H1 (cell line): ENCODE results near the gene RNF41. TPM values are rescaled to one million over a fixed set of nuclear protein-coding genes. Genes with fewer than 3 reads are reported as not detected.
A peak's percentile ranks its signal among the peaks of the same experiment; 100 is the strongest.

Source experiments
- CTCF ChIA-PET: fragments of 300-600 bp; sonication (Branson Sonifier 250); formaldehyde crosslinking; loops from one replicate; lab custom pipeline; 2021; ENCODE audit not compliant: partially characterized antibody; lab: Charles Lee
- POLR2A ChIA-PET: fragments of 300-600 bp; sonication (Branson Sonifier 250); formaldehyde crosslinking; loops from one replicate; lab custom pipeline; 2021; ENCODE audit warnings: inconsistent platforms; ENCODE audit not compliant: partially characterized antibody; lab: Charles Lee
- DNase-seq, 2 experiments: peaks; one replicate each; pipeline versions ENCODE4 v3.0.0 to v3.0.0-alpha.2; 2010 to 2022; ENCODE audit warnings: low spot score in 2 of 2, low read depth in 1 of 2, mixed read lengths in 1 of 2
- FAIRE-seq: peaks from 2 replicates; lab custom pipeline; 2011; peaks lifted over from hg19 to GRCh38; lab: Jason Lieb, UNC
- H2AFZ ChIP-seq: 2 replicates; pipeline ENCODE4 v1.8.1; 2012; ENCODE audit warnings: low read length, inconsistent platforms
- H2AK5ac ChIP-seq: 2 replicates; pipeline ENCODE4 v1.6.1; 2013; ENCODE audit warnings: low read depth, low read length
- H2BK120ac ChIP-seq: replicated peaks from 2 replicates; pipeline ENCODE3; 2013; ENCODE audit warnings: low read depth, low read length, inconsistent platforms
- H2BK12ac ChIP-seq: 2 replicates; pipeline ENCODE4 v1.6.1; 2013; ENCODE audit warnings: low read depth, low read length
- H2BK15ac ChIP-seq: 2 replicates; pipeline ENCODE4 v1.6.1; 2013; ENCODE audit warnings: low read length
- H2BK20ac ChIP-seq: 2 replicates; pipeline ENCODE4 v1.6.1; 2013; ENCODE audit warnings: low read length
- H2BK5ac ChIP-seq: 2 replicates; pipeline ENCODE4 v1.6.1; 2013; ENCODE audit warnings: low read depth, low read length
- H3K14ac ChIP-seq: 2 replicates; pipeline ENCODE4 v1.6.1; 2013; ENCODE audit warnings: inconsistent platforms; ENCODE audit not compliant: insufficient read length
- H3K18ac ChIP-seq: 2 replicates; pipeline ENCODE4 v1.6.1; 2013; ENCODE audit warnings: low read length; ENCODE audit errors: extremely low read depth
- H3K23ac ChIP-seq: 2 replicates; pipeline ENCODE4 v1.6.1; 2013; ENCODE audit warnings: inconsistent platforms; ENCODE audit not compliant: insufficient read length
- H3K23me2 ChIP-seq: 2 replicates; pipeline ENCODE4 v1.6.1; 2013; ENCODE audit warnings: low read depth, low read length
- H3K27ac ChIP-seq: 2 replicates; pipeline ENCODE4 v1.6.1; 2011; ENCODE audit warnings: low read depth, low read length, inconsistent platforms
- H3K27me3 ChIP-seq, 4 experiments: replicated peaks in 1 of 4; 1 replicate in 1 of 4; 2 replicates in 3 of 4; pipeline versions ENCODE4 v1.6.1 to v1.8.1; 2011 to 2013; ENCODE audit warnings: low read length in 3 of 4, mild to moderate bottlenecking in 3 of 4, inconsistent platforms in 2 of 4, mixed read lengths in 2 of 4, moderate library complexity in 1 of 4; ENCODE audit not compliant: control insufficient read depth in 3 of 4, insufficient read depth in 3 of 4; ENCODE audit errors: extremely low read depth in 1 of 4
- H3K36me3 ChIP-seq, 4 experiments: 2 replicates each; pipeline versions ENCODE4 v1.6.1 to v1.8.1; 2011 to 2013; ENCODE audit warnings: mild to moderate bottlenecking in 4 of 4, low read length in 3 of 4, moderate library complexity in 2 of 4, control low read depth in 1 of 4, inconsistent platforms in 1 of 4; ENCODE audit not compliant: insufficient read depth in 4 of 4, control insufficient read depth in 2 of 4
- H3K4ac ChIP-seq: replicated peaks from 2 replicates; pipeline ENCODE3; 2013; ENCODE audit warnings: low read length, low read depth, mixed read lengths, inconsistent platforms; ENCODE audit not compliant: insufficient read length
- H3K4me1 ChIP-seq, 4 experiments: replicated peaks in 1 of 4; 1 replicate in 1 of 4; 2 replicates in 3 of 4; pipeline versions ENCODE4 v1.6.1 to v1.8.1; 2011 to 2013; ENCODE audit warnings: low read length in 3 of 4, inconsistent platforms in 2 of 4, mixed read lengths in 1 of 4; ENCODE audit not compliant: insufficient read depth in 4 of 4, control insufficient read depth in 3 of 4
- H3K4me2 ChIP-seq, 2 experiments: 2 replicates each; pipeline versions ENCODE4 v1.6.1 to v1.8.1; 2011 to 2013; ENCODE audit warnings: low read depth in 2 of 2, low read length in 2 of 2, control low read depth in 1 of 2, inconsistent platforms in 1 of 2, mild to moderate bottlenecking in 1 of 2; ENCODE audit not compliant: insufficient read depth in 1 of 2
- H3K4me3 ChIP-seq, 4 experiments: fragments of 200-600, 300-600 bp in 1 of 4; sonication (generic), shearing (Covaris generic), sonication (Bioruptor Twin) in 1 of 4; 2 replicates each; pipeline versions ENCODE4 v1.5.1 to v1.8.1; 2011 to 2016; ENCODE audit warnings: low read length in 4 of 4, low read depth in 3 of 4, control low read depth in 2 of 4, inconsistent platforms in 2 of 4, mild to moderate bottlenecking in 2 of 4, mixed read lengths in 1 of 4, moderate library complexity in 1 of 4; ENCODE audit not compliant: insufficient read depth in 2 of 4; ENCODE audit errors: extremely low read depth in 1 of 4
- H3K56ac ChIP-seq: replicated peaks from 2 replicates; pipeline ENCODE3; 2013; ENCODE audit warnings: low read depth, mild to moderate bottlenecking, mixed read lengths, low read length, inconsistent platforms; ENCODE audit not compliant: insufficient read length
- H3K79me1 ChIP-seq: 2 replicates; pipeline ENCODE4 v1.6.1; 2013; ENCODE audit warnings: low read depth, low read length, control low read depth
- H3K79me2 ChIP-seq, 2 experiments: 2 replicates each; pipeline versions ENCODE4 v1.6.1 to v1.8.1; 2012 to 2013; ENCODE audit warnings: low read length in 2 of 2, mild to moderate bottlenecking in 2 of 2, inconsistent platforms in 1 of 2; ENCODE audit not compliant: insufficient read depth in 2 of 2, control insufficient read depth in 1 of 2
- H3K9ac ChIP-seq, 4 experiments: replicated peaks in 1 of 4; 1 replicate in 1 of 4; 2 replicates in 3 of 4; pipeline versions ENCODE4 v1.6.1 to v1.8.1; 2011 to 2013; ENCODE audit warnings: low read depth in 3 of 4, low read length in 3 of 4, control low read depth in 2 of 4, mild to moderate bottlenecking in 2 of 4, moderate library complexity in 2 of 4, inconsistent platforms in 1 of 4; ENCODE audit errors: extremely low read depth in 1 of 4
- H3K9me3 ChIP-seq, 2 experiments: 2 replicates each; pipeline versions ENCODE4 v1.6.1 to v1.8.1; 2012 to 2013; ENCODE audit warnings: mild to moderate bottlenecking in 2 of 2, moderate library complexity in 2 of 2, control low read depth in 1 of 2, inconsistent platforms in 1 of 2, low read depth in 1 of 2, low read length in 1 of 2, mixed read lengths in 1 of 2; ENCODE audit not compliant: insufficient read depth in 2 of 2
- H4K20me1 ChIP-seq, 2 experiments: replicated peaks in 1 of 2; 2 replicates each; pipeline versions ENCODE3 to v1.8.1; 2011 to 2013; ENCODE audit warnings: inconsistent platforms in 2 of 2, low read length in 2 of 2, mild to moderate bottlenecking in 1 of 2; ENCODE audit not compliant: insufficient read depth in 2 of 2, control insufficient read depth in 1 of 2
- H4K5ac ChIP-seq: 2 replicates; pipeline ENCODE4 v1.6.1; 2013; ENCODE audit warnings: low read length, low read depth, mixed read lengths, inconsistent platforms; ENCODE audit not compliant: insufficient read length
- H4K8ac ChIP-seq: 2 replicates; pipeline ENCODE4 v1.8.0; 2013; ENCODE audit warnings: mild to moderate bottlenecking, moderate library complexity, low read length, inconsistent platforms; ENCODE audit not compliant: insufficient read depth; ENCODE audit errors: extremely low read depth
- H4K91ac ChIP-seq: replicated peaks from 2 replicates; pipeline ENCODE3; 2013; ENCODE audit warnings: low read length, mixed read lengths, inconsistent platforms; ENCODE audit not compliant: insufficient read length
- CEBPB ChIP-seq: IDR thresholded peaks from 2 replicates; pipeline ENCODE4 v1.6.1; 2012; ENCODE audit warnings: low read depth, low read length
- CREB1 ChIP-seq: IDR thresholded peaks from 2 replicates; pipeline ENCODE4 v1.6.1; 2012; ENCODE audit warnings: inconsistent platforms
- EP300 ChIP-seq, 2 experiments: IDR thresholded peaks; 1 replicate in 1 of 2; 2 replicates in 1 of 2; pipeline ENCODE4 v1.6.1; 2011 to 2012; ENCODE audit warnings: low read depth in 2 of 2, low read length in 2 of 2, mild to moderate bottlenecking in 2 of 2, borderline replicate concordance in 1 of 2, inconsistent platforms in 1 of 2, moderate library complexity in 1 of 2
- NANOG ChIP-seq: IDR thresholded peaks from 2 replicates; pipeline ENCODE4 v1.6.1; 2011; ENCODE audit warnings: low read length, low read depth, mild to moderate bottlenecking, inconsistent platforms; ENCODE audit not compliant: insufficient read depth, poor library complexity, severe bottlenecking
- NRF1 ChIP-seq: IDR thresholded peaks from 2 replicates; pipeline ENCODE4 v1.6.1; 2011; ENCODE audit warnings: mild to moderate bottlenecking, low read depth, low read length, improper control_type of control experiment
- POLR2A ChIP-seq, 2 experiments: IDR thresholded peaks; 1 replicate in 1 of 2; 2 replicates in 1 of 2; pipeline ENCODE4 v1.6.1; 2011; ENCODE audit warnings: low read depth in 2 of 2, low read length in 2 of 2, mild to moderate bottlenecking in 2 of 2; ENCODE audit errors: control extremely low read depth in 1 of 2
- POLR2AphosphoS5 ChIP-seq: IDR thresholded peaks from 2 replicates; pipeline ENCODE4 v1.6.1; 2011; ENCODE audit warnings: low read depth, low read length
- RAD21 ChIP-seq, 2 experiments: IDR thresholded peaks in 1 of 2; conservative IDR thresholded peaks in 1 of 2; 2 replicates each; pipeline ENCODE4 v1.6.1; 2011; ENCODE audit warnings: low read depth in 2 of 2, low read length in 2 of 2, improper control_type of control experiment in 1 of 2, inconsistent platforms in 1 of 2, mild to moderate bottlenecking in 1 of 2, moderate library complexity in 1 of 2
- WGBS, 2 experiments: shearing (Covaris generic) in 1 of 2; methylation state at CpG; one replicate each; pipeline versions ENCODE4 v1.1.6 to v1.1.7; 2013 to 2015; ENCODE audit warnings: low lambda C conversion rate in 2 of 2, mixed read lengths in 2 of 2, inconsistent platforms in 1 of 2, low coverage in 1 of 2, missing lambda C conversion rate in 1 of 2; ENCODE audit not compliant: insufficient replicate concordance in 2 of 2, insufficient coverage in 1 of 2, insufficient read length in 1 of 2; ENCODE audit errors: extremely low coverage in 1 of 2, missing lambda C conversion rate in 1 of 2; 5-methylcytosine and 5-hydroxymethylcytosine counted together
- polyA plus RNA-seq, 7 experiments: library from polyadenylated mRNA; depleted of rRNA in 3 of 7; stranded (reverse) in 5 of 7; unstranded in 2 of 7; fragments of >200 nt in 5 of 7; fragments of 200-250 nt in 2 of 7; gene quantifications; 1 replicate in 5 of 7; 2 replicates in 1 of 7; 4 replicates in 1 of 7; pipeline versions ENCODE4 v1.2.1 to v1.2.3, GENCODE V29; 2011 to 2013; ENCODE audit warnings: missing spikeins in 2 of 7, mixed read lengths in 2 of 7
- total RNA-seq: library from RNA; stranded (reverse); fragmentation: NEBNext Ultra II Directional; extraction: Animal tissue kit (Norgen Biotek cat#: 25700); gene quantifications from 2 replicates; pipeline ENCODE4 v1.2.1, GENCODE V29; 2021
- TF ChIP-seq, protein P1 (sequence below): IDR thresholded peaks from 2 replicates; pipeline ENCODE4 v1.6.1; 2011; ENCODE audit warnings: low read length, improper control_type of control experiment

RNF41 gene
- total and polyA plus RNA-seq, 2 of the 8 experiments (the other 6 are each of a cell fraction or from before 2014, with no cell fraction given): 55.5 to 98.6 TPM

- H4K8ac ChIP-seq: peak overlapping the region; percentile 96; the same call in 1 of the 2 replicates
- ChIA-PET CTCF (interaction anchor here (0.5 to 6.2 kb wide), 32 partner anchors 9 to 448 kb away, joined by 3 to 111 read pairs (median 6); partner anchors contain the start of genes ANKRD52, ESYT1, MYL6 and PA2G4), POLR2A (interaction anchor here (0.8 to 26.3 kb wide), 22 partner anchors 9 to 447 kb away, joined by 3 to 656 read pairs (median 8); partner anchors contain the start of genes ANKRD52, CNPY2, COQ10A and ERBB3)
- H3K23ac ChIP-seq: no peak overlapping the region
- H3K27me3 ChIP-seq: no peaks in the 10 kb centered on the region
- H3K18ac ChIP-seq: peak overlapping the region; percentile 91; the same call in 1 of the 2 replicates
- peak overlapping the region; percentile 97 for H2BK5ac ChIP-seq
- H3K56ac ChIP-seq: peak overlapping the region; percentile 80
- peaks cover 0 to 4% of the 10 kb centered on the region in 2 experiments for H4K20me1 ChIP-seq
- peak overlapping the region; percentile 28; the same call in 1 of the 2 replicates for H3K27ac ChIP-seq
- H3K14ac ChIP-seq: no peak overlapping the region
- no peak overlapping the region for H2BK15ac ChIP-seq
- DNase-seq (peak; percentile 84 to 100), FAIRE-seq (no peak)
- peaks cover 2 to 8% (median 4%) of the 10 kb centered on the region in 4 experiments; a peak in 3 of 7 replicates for H3K4me1 ChIP-seq
- peaks cover 14 to 31% of the 10 kb centered on the region in 2 experiments for H3K79me2 ChIP-seq
- peak overlapping the region; percentile 46 for H3K4ac ChIP-seq
- peaks cover 11% of the 10 kb centered on the region for H3K23me2 ChIP-seq
- H2BK20ac ChIP-seq: no peak overlapping the region
- H3K79me1 ChIP-seq: peaks cover 3% of the 10 kb centered on the region; the same call in 1 of the 2 replicates
- peak overlapping the region; percentile 59 to 92 (median 69) for H3K9ac ChIP-seq
- no peak overlapping the region for H2BK120ac ChIP-seq
- peaks cover 7 to 16% (median 12%) of the 10 kb centered on the region in 4 experiments for H3K36me3 ChIP-seq
- peak overlapping the region; percentile 29; the same call in 1 of the 2 replicates for H2BK12ac ChIP-seq
- peak overlapping the region; percentile 92 for H4K91ac ChIP-seq
- peak overlapping the region; percentile 65 to 96 for H3K4me2 ChIP-seq
- H3K9me3 ChIP-seq: no peaks in the 10 kb centered on the region
- peak overlapping the region; percentile 76 to 95 (median 82) for H3K4me3 ChIP-seq
- H4K5ac ChIP-seq: peak overlapping the region; percentile 96
- H2AK5ac ChIP-seq: no peak overlapping the region
- 2% methylated on average over 41 of the region's 42 CpGs; no CpG with 5 or more reads in 1 of the 2 experiments for WGBS, 2 experiments
- peak overlapping the region; percentile 79; the same call in 1 of the 2 replicates for H2AFZ ChIP-seq
- TF ChIP-seq POLR2AphosphoS5 (no peak), CREB1 (peak; percentile 72), NANOG (no peak), POLR2A (IDR thresholded peaks at IDR 0.05; ENCODE audit: control extremely low read depth in 1 of 2, low read depth in 2 of 2, low read length in 2 of 2) (peak in 1 of 2 experiments; percentile 71; a peak in 1 of 3 replicates), RAD21 (IDR thresholded peaks at IDR 0.05 in 1 of 2, conservative IDR thresholded peaks at IDR 0.05 in 1 of 2; ENCODE audit: low read depth in 2 of 2, low read length in 2 of 2) (no peak), CEBPB (0 out of 2 replicates have a peak, but pooled peaks have one; percentile 13), NRF1 (peak; percentile 40; the same call in 1 of the 2 replicates), EP300 (IDR thresholded peaks at IDR 0.05; ENCODE audit: borderline replicate concordance in 1 of 2, low read depth in 2 of 2, low read length in 2 of 2) (no peak)
- TF ChIP-seq, protein P1, sequence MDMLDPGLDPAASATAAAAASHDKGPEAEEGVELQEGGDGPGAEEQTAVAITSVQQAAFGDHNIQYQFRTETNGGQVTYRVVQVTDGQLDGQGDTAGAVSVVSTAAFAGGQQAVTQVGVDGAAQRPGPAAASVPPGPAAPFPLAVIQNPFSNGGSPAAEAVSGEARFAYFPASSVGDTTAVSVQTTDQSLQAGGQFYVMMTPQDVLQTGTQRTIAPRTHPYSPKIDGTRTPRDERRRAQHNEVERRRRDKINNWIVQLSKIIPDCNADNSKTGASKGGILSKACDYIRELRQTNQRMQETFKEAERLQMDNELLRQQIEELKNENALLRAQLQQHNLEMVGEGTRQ: no peak
These were observed 31.6 kb downstream of the RNF41 start for GRCh38 chr12:56189918-56190694.
